ENCODE data around the gene DHRS7B.
"Not testable (repeated sequence)": the region's sequence is repeated elsewhere in the genome, so short reads cannot be mapped to it uniquely, and the experiment has no call there.

Gene DHRS7B

DNA sequence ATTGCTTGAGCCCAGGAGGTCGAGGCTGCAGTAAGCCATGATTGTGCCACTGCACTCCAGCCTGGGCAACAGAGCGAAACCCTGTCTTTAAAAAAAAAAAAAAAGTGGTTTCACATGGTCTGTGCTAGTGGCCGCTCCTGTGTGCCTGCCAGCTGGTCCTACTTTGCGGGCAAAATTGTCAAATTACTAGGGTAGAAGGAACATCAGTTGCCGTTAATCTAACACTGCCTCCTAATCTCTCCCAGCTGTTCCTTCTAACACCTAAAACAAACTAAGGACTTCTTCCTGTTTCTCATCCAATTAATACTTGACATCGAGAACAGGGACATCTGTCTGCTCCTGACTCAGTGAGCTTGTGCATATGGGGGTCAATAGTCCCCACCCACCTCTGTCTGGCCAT is 63.3 kb downstream of the DHRS7B start:
- no peak overlapping the region for H4K8ac ChIP-seq (ENCODE audit: low read length)
- no peak overlapping the region for H3K18ac ChIP-seq (ENCODE audit: low read depth in 1 of 2, low read length in 2 of 2)
- no peak overlapping the region for H3K9ac ChIP-seq (ENCODE audit: low read length)
- H2AK5ac ChIP-seq (ENCODE audit: low read length, severe bottlenecking): no peak overlapping the region
- no peak overlapping the region for H2AFZ ChIP-seq (ENCODE audit: low read depth, low read length)
- no peak overlapping the region for H2BK15ac ChIP-seq (ENCODE audit: low read depth, poor library complexity, severe bottlenecking)
- no peak overlapping the region for H3K4me3 ChIP-seq (ENCODE audit: insufficient read depth in 1 of 2, low read depth in 1 of 2, low read length in 2 of 2)
- H3K4me2 ChIP-seq (ENCODE audit: low read length, poor library complexity, severe bottlenecking): no peak overlapping the region
- H2BK5ac ChIP-seq (ENCODE audit: low read depth, low read length, poor library complexity, severe bottlenecking): no peak overlapping the region
- H3K27me3 ChIP-seq (ENCODE audit: control insufficient read depth in 1 of 2, insufficient read depth in 1 of 2, low read length in 2 of 2): no peaks in the 10 kb centered on the region
- 89% methylated on average over 6 of the region's 6 CpGs for WGBS
- H2BK12ac ChIP-seq (ENCODE audit: low read length in 2 of 2): no peak overlapping the region
- H3K14ac ChIP-seq (ENCODE audit: low read length in 2 of 2): no peak overlapping the region
- no peaks in the 10 kb centered on the region for H3K4me1 ChIP-seq (ENCODE audit: control insufficient read depth, insufficient read depth, low read depth, low read length)
- H3K27ac ChIP-seq (ENCODE audit: low read length, poor library complexity, severe bottlenecking): no peak overlapping the region
- H3K9me3 ChIP-seq (ENCODE audit: control insufficient read depth, low read length): no peaks in the 10 kb centered on the region
- DNase-seq: no peak
- peaks cover 9% of the 10 kb centered on the region for H3K79me1 ChIP-seq (replicated peaks; ENCODE audit: low read length, poor library complexity, severe bottlenecking)
- no peak overlapping the region for H2BK120ac ChIP-seq (ENCODE audit: low read depth, low read length)
- H3K23ac ChIP-seq (ENCODE audit: low read length in 2 of 2): no peak overlapping the region
- H3K4ac ChIP-seq (ENCODE audit: low read depth in 1 of 2, low read length in 2 of 2): no peak overlapping the region
- H3K36me3 ChIP-seq (ENCODE audit: control insufficient read depth in 1 of 2, insufficient read depth in 2 of 2, low read depth in 1 of 2, low read length in 2 of 2): peaks cover 26 to 54% of the 10 kb centered on the region in 2 experiments
- no peak overlapping the region for H4K91ac ChIP-seq (ENCODE audit: low read length)

DNA sequence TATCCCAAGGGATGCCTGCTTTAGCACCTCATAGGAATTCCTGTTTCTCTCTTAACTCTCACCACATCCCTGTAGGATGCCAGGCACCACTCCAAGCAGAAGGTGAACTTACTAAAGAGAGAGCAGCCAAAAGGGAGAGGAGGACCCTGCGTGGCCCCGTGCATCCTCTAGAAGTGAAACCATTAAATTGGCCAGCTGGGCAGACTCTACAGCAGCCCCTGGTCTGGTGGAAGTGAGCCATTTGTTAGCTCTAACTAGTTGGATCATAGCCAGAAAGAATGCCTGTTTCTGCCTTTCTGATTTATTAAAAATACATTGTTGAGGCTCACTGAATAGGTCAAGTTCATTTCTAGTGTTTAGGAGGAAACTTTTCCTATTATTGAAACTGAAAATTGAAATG is 64.9 kb downstream of the DHRS7B start:
- no peak overlapping the region for H4K8ac ChIP-seq (ENCODE audit: low read length)
- H2AFZ ChIP-seq (ENCODE audit: low read depth, low read length): no peak overlapping the region
- no peak overlapping the region for H3K4me3 ChIP-seq (ENCODE audit: insufficient read depth in 1 of 2, low read depth in 1 of 2, low read length in 2 of 2)
- H3K18ac ChIP-seq (ENCODE audit: low read depth in 1 of 2, low read length in 2 of 2): no peak overlapping the region
- H3K27ac ChIP-seq (ENCODE audit: low read length, poor library complexity, severe bottlenecking): no peak overlapping the region
- H2BK120ac ChIP-seq (ENCODE audit: low read depth, low read length): no peak overlapping the region
- no peak overlapping the region for H2BK15ac ChIP-seq (ENCODE audit: low read depth, poor library complexity, severe bottlenecking)
- H3K9me3 ChIP-seq (ENCODE audit: control insufficient read depth, low read length): no peaks in the 10 kb centered on the region
- H3K23ac ChIP-seq (ENCODE audit: low read length in 2 of 2): no peak overlapping the region
- H3K27me3 ChIP-seq (ENCODE audit: control insufficient read depth in 1 of 2, insufficient read depth in 1 of 2, low read length in 2 of 2): no peaks in the 10 kb centered on the region
- H2BK5ac ChIP-seq (ENCODE audit: low read depth, low read length, poor library complexity, severe bottlenecking): no peak overlapping the region
- no peaks in the 10 kb centered on the region for H3K4me1 ChIP-seq (ENCODE audit: control insufficient read depth, insufficient read depth, low read depth, low read length)
- DNase-seq: no peak
- no peak overlapping the region for H2BK12ac ChIP-seq (ENCODE audit: low read length in 2 of 2)
- no peak overlapping the region for H4K91ac ChIP-seq (ENCODE audit: low read length)
- H3K4ac ChIP-seq (ENCODE audit: low read depth in 1 of 2, low read length in 2 of 2): no peak overlapping the region
- H3K36me3 ChIP-seq (ENCODE audit: control insufficient read depth in 1 of 2, insufficient read depth in 2 of 2, low read depth in 1 of 2, low read length in 2 of 2): peaks cover 36 to 53% of the 10 kb centered on the region in 2 experiments
- 98% methylated on average over 2 of the region's 2 CpGs for whole genome bisulfite sequencing
- no peak overlapping the region for H3K9ac ChIP-seq (ENCODE audit: low read length)
- H3K79me1 ChIP-seq (replicated peaks; ENCODE audit: low read length, poor library complexity, severe bottlenecking): peaks cover 22% of the 10 kb centered on the region
- no peak overlapping the region for H3K14ac ChIP-seq (ENCODE audit: low read length in 2 of 2)
- H3K4me2 ChIP-seq (ENCODE audit: low read length, poor library complexity, severe bottlenecking): no peak overlapping the region
- H2AK5ac ChIP-seq (ENCODE audit: low read length, severe bottlenecking): no peak overlapping the region

GRCh38 chr17:21192414-21192813 is 65.7 kb downstream of the DHRS7B start:
- not testable (repeated sequence) for DNase-seq

DNA sequence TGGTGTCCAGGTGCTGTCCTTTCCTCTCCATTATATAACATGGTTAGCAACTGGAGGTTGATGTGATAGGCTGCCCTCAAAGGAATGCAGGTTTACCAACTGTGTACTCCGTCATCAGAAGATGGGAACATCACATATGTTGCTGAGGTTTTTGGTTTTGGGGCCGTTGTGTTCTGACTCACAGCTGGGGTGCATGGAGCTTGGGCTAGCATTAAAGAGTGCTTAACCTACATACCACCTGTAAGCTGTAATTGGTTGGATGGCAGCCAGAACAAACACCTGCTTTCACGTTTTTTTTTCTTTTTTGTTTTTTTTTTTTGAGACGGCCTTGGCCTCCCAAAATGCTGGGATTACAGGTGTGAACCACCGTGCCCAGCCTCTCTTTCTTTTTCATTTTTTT is 66.3 kb downstream of the DHRS7B start:
- Histone ChIP-seq H4K91ac (ENCODE audit: low read length) (no peak overlapping the region), H3K9ac (ENCODE audit: low read length) (no peak overlapping the region), H3K79me1 (replicated peaks; ENCODE audit: low read length, poor library complexity, severe bottlenecking) (peaks cover 33% of the 10 kb centered on the region), H3K27me3 (ENCODE audit: control insufficient read depth in 1 of 2, insufficient read depth in 1 of 2, low read length in 2 of 2) (no peaks in the 10 kb centered on the region), H3K14ac (ENCODE audit: low read length in 2 of 2) (no peak overlapping the region), H3K4me3 (ENCODE audit: insufficient read depth in 1 of 2, low read depth in 1 of 2, low read length in 2 of 2) (no peak overlapping the region), H4K8ac (ENCODE audit: low read length) (no peak overlapping the region), H2BK15ac (ENCODE audit: low read depth, poor library complexity, severe bottlenecking) (no peak overlapping the region), H2BK5ac (ENCODE audit: low read depth, low read length, poor library complexity, severe bottlenecking) (no peak overlapping the region), H2AK5ac (ENCODE audit: low read length, severe bottlenecking) (no peak overlapping the region), H3K4ac (ENCODE audit: low read depth in 1 of 2, low read length in 2 of 2) (no peak overlapping the region), H2BK12ac (ENCODE audit: low read length in 2 of 2) (no peak overlapping the region), H2AFZ (ENCODE audit: low read depth, low read length) (no peak overlapping the region), H3K4me1 (ENCODE audit: control insufficient read depth, insufficient read depth, low read depth, low read length) (no peaks in the 10 kb centered on the region), H3K18ac (ENCODE audit: low read depth in 1 of 2, low read length in 2 of 2) (no peak overlapping the region), H3K4me2 (ENCODE audit: low read length, poor library complexity, severe bottlenecking) (no peak overlapping the region), H3K27ac (ENCODE audit: low read length, poor library complexity, severe bottlenecking) (no peak overlapping the region), H3K9me3 (ENCODE audit: control insufficient read depth, low read length) (no peaks in the 10 kb centered on the region), H3K36me3 (ENCODE audit: control insufficient read depth in 1 of 2, insufficient read depth in 2 of 2, low read depth in 1 of 2, low read length in 2 of 2) (peaks cover 49 to 65% of the 10 kb centered on the region in 2 experiments), H3K23ac (ENCODE audit: low read length in 2 of 2) (no peak overlapping the region), H2BK120ac (ENCODE audit: low read depth, low read length) (no peak overlapping the region)
- WGBS: 93% methylated on average over 5 of the region's 5 CpGs
- DNase-seq: no peak

More at GRCh38 chr17:21192414-21192813, 65.7 kb downstream of the DHRS7B start:
- not testable (repeated sequence) for H3K18ac ChIP-seq (ENCODE audit: low read depth in 1 of 2, low read length in 2 of 2); H3K4me2 ChIP-seq (ENCODE audit: low read length, poor library complexity, severe bottlenecking); H3K27me3 ChIP-seq (ENCODE audit: control insufficient read depth in 1 of 2, insufficient read depth in 1 of 2, low read length in 2 of 2); H3K23ac ChIP-seq (ENCODE audit: low read length in 2 of 2); H2BK5ac ChIP-seq (ENCODE audit: low read depth, low read length, poor library complexity, severe bottlenecking); H3K27ac ChIP-seq (ENCODE audit: low read length, poor library complexity, severe bottlenecking); H2BK120ac ChIP-seq (ENCODE audit: low read depth, low read length); H3K4me1 ChIP-seq (ENCODE audit: control insufficient read depth, insufficient read depth, low read depth, low read length); H3K9ac ChIP-seq (ENCODE audit: low read length); H3K9me3 ChIP-seq (ENCODE audit: control insufficient read depth, low read length); H2AK5ac ChIP-seq (ENCODE audit: low read length, severe bottlenecking); H3K4me3 ChIP-seq (ENCODE audit: insufficient read depth in 1 of 2, low read depth in 1 of 2, low read length in 2 of 2); H2AFZ ChIP-seq (ENCODE audit: low read depth, low read length); H2BK12ac ChIP-seq (ENCODE audit: low read length in 2 of 2); H4K8ac ChIP-seq (ENCODE audit: low read length); H3K4ac ChIP-seq (ENCODE audit: low read depth in 1 of 2, low read length in 2 of 2); H4K91ac ChIP-seq (ENCODE audit: low read length); H3K14ac ChIP-seq (ENCODE audit: low read length in 2 of 2); H2BK15ac ChIP-seq (ENCODE audit: low read depth, poor library complexity, severe bottlenecking)
- 94% methylated on average over 7 of the region's 7 CpGs for WGBS
- Histone ChIP-seq H3K36me3 (ENCODE audit: control insufficient read depth in 1 of 2, insufficient read depth in 2 of 2, low read depth in 1 of 2, low read length in 2 of 2) (peaks cover 43 to 59% of the 10 kb centered on the region in 2 experiments), H3K79me1 (replicated peaks; ENCODE audit: low read length, poor library complexity, severe bottlenecking) (peaks cover 27% of the 10 kb centered on the region)

Data from mesenchymal stem cell (in vitro differentiated cells and primary cell).